Brain microvascular endothelial cell (primary cell): ENCODE measurements around the gene TMEM147.

ENCODE experiments used
- DNase-seq: peaks from one replicate; pipeline ENCODE4 v3.0.0-alpha.2; 2020
- H3K27ac ChIP-seq: fragments of 250-450 bp; sonication (Bioruptor Pico); 2 replicates; pipeline ENCODE4 v1.5.1; 2020; ENCODE audit warnings: mild to moderate bottlenecking, moderate library complexity
- H3K27me3 ChIP-seq: fragments of 250-450 bp; sonication (Bioruptor Pico); replicated peaks from 2 replicates; pipeline ENCODE4 v1.5.1; 2020; ENCODE audit warnings: mild to moderate bottlenecking
- H3K36me3 ChIP-seq: fragments of 250-450 bp; sonication (Bioruptor Pico); replicated peaks from 2 replicates; pipeline ENCODE4 v1.5.1; 2020; ENCODE audit warnings: mild to moderate bottlenecking
- H3K4me3 ChIP-seq: 2 replicates; pipeline ENCODE4 v1.5.1; 2011; ENCODE audit warnings: low read depth, mild to moderate bottlenecking, control low read depth, low read length, moderate library complexity
- in situ Hi-C: cut with HindIII; loops from 2 replicates; pipeline ENCODE4 v1.10.0; 2017; ENCODE audit warnings: low sequenced_read_pairs, low pct_ligation_motif_present
- TF ChIP-seq, protein P1 (sequence below): IDR thresholded peaks from 2 replicates; pipeline ENCODE4 v1.5.1; 2011; ENCODE audit warnings: low read depth, mild to moderate bottlenecking, moderate library complexity, low read length, control low read depth, inconsistent platforms; ENCODE audit errors: missing control alignments

Gene TMEM147

DNA sequence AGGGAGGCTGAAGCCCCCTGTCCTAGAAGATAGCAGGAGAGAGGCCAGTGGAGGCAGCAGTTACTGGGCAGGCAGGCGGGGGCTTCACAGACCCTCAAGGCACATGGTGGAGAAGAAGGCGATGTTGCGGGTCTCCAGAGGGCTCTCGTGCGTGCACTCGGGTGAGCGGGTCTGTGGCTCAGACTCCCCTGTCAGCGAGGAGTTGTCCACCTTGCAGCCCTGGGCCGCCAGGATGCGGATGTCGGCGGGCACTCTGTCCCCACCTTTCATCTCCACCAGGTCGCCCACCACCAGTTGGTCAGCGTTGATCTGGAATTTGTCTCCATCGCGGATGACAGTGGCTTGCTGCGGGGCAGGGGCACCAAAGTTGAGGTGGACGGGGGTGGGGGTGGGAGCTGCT is 14.8 kb downstream of the TMEM147 start:
- TF ChIP-seq, protein P1, sequence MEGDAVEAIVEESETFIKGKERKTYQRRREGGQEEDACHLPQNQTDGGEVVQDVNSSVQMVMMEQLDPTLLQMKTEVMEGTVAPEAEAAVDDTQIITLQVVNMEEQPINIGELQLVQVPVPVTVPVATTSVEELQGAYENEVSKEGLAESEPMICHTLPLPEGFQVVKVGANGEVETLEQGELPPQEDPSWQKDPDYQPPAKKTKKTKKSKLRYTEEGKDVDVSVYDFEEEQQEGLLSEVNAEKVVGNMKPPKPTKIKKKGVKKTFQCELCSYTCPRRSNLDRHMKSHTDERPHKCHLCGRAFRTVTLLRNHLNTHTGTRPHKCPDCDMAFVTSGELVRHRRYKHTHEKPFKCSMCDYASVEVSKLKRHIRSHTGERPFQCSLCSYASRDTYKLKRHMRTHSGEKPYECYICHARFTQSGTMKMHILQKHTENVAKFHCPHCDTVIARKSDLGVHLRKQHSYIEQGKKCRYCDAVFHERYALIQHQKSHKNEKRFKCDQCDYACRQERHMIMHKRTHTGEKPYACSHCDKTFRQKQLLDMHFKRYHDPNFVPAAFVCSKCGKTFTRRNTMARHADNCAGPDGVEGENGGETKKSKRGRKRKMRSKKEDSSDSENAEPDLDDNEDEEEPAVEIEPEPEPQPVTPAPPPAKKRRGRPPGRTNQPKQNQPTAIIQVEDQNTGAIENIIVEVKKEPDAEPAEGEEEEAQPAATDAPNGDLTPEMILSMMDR = no peak
- Histone ChIP-seq H3K36me3 (no peaks in the 10 kb centered on the region), H3K27me3 (peaks cover 2% of the 10 kb centered on the region), H3K27ac (no peak overlapping the region), H3K4me3 (no peak overlapping the region)
- in situ Hi-C loops = no loop called here
- DNase-seq = no peak

DNA sequence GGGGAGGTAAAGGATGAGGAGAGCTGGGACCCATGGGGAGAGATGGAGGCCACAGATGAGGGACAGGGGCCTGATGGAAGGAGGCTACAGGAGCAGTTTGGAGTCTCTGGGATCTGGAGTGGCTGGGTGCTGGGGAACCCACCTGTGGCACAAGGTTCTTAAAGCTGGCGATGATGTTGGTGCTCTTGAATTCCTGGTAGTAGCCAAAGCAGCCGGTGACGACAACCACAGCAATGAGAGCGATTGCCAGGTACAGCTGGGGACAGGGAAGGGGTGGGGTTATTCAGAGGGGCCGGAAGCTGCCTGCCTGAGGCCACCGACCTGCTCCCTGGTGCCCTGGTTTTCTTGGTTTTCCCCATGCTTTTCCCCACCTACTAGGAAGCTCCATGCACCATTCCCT is 15.3 kb downstream of the TMEM147 start:
- in situ Hi-C loops = no loop called here
- no peaks in the 10 kb centered on the region for H3K36me3 ChIP-seq
- H3K27ac ChIP-seq = no peak overlapping the region
- H3K27me3 ChIP-seq = peaks cover 2% of the 10 kb centered on the region
- DNase-seq = no peak
- TF ChIP-seq, protein P1 = no peak
- no peak overlapping the region for H3K4me3 ChIP-seq

DNA sequence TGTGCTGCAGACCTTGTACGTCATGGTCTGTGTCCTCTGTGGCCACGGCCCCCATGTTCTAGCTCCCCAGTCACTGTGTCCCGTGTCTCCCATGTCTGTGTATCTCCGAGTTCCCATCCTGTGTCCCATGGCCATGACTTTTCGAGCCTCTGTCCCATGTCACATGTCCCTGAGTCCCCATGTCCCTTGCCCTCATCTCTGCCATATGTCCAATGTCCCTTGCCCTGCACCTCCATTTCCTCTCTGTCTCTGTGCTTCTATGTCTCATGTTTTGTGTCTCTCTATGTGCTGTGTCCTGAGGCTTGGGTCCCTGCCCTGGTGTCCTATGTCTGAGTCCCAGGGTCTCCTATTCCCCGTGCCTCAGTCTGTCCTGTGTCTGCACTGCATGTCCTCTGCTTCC is 16.0 kb downstream of the TMEM147 start:
- TF ChIP-seq, protein P1 = no peak
- in situ Hi-C loops = no loop called here
- DNase-seq = no peak
- no peak overlapping the region for H3K4me3 ChIP-seq
- H3K36me3 ChIP-seq = no peaks in the 10 kb centered on the region
- peaks cover 2% of the 10 kb centered on the region for H3K27me3 ChIP-seq
- no peak overlapping the region for H3K27ac ChIP-seq

DNA sequence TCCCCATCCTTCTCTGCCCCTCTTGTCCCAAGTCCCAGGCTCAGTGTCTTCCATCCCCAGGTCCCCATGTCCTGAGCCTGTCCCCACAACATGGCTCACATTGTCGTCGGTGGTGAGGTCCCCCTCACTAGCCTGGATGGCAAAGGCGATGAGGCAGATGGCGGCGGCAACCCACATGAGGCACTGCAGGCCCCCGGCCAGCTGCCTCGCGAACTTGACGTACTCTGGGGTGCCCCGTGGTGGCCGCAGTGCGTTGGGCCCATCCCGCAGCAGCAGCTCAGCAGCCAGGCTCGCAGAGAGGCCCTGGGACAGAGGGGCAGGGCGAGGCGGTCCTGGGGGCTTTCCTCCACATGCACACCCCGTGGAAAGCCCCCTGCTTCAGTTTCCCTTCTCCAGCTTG is 16.9 kb downstream of the TMEM147 start:
- Histone ChIP-seq H3K27me3 (peaks cover 2% of the 10 kb centered on the region), H3K4me3 (no peak overlapping the region), H3K36me3 (no peaks in the 10 kb centered on the region), H3K27ac (no peak overlapping the region)
- DNase-seq = no peak
- in situ Hi-C loops = no loop called here
- TF ChIP-seq, protein P1 = no peak

DNA sequence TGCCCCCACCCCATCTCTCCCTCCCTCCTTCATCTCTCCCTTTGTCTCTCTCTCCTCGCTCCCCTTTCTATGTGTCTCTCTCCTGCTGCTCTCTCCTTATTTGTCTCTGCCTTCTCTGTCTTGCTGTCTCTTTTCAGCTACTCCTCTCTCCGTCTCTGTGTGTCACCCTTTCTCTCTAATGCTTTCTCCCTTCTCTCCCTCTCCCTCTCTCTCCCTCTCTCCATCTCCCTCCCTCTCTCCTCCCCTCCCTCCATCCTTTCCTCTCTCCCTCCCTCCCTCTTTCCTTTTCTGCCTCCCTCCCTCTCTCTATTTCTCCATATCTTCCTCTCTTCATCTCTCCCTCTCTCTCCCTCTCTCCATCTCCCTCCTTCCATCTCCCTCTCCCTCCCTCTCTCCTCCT is 17.4 kb downstream of the TMEM147 start:
- in situ Hi-C loops = no loop called here

More for the DNA sequence above, 17.4 kb downstream of the TMEM147 start:
- no peak for DNase-seq
- H3K27me3 ChIP-seq = peaks cover 2% of the 10 kb centered on the region
- H3K36me3 ChIP-seq = no peaks in the 10 kb centered on the region
- TF ChIP-seq, protein P1 = no peak
- H3K4me3 ChIP-seq = no peak overlapping the region
- no peak overlapping the region for H3K27ac ChIP-seq
